ENCODE measurements around the gene CDKN2D. TPM values are rescaled to one million over a fixed set of nuclear protein-coding genes. Genes with fewer than 3 reads are reported as not detected.
"Not testable (repeated sequence)": the region's sequence is repeated elsewhere in the genome, so short reads cannot be mapped to it uniquely, and the experiment has no call there.

Gene CDKN2D
- total RNA-seq, 1 donor from 2014 or later, result 17.1 TPM

DNA sequence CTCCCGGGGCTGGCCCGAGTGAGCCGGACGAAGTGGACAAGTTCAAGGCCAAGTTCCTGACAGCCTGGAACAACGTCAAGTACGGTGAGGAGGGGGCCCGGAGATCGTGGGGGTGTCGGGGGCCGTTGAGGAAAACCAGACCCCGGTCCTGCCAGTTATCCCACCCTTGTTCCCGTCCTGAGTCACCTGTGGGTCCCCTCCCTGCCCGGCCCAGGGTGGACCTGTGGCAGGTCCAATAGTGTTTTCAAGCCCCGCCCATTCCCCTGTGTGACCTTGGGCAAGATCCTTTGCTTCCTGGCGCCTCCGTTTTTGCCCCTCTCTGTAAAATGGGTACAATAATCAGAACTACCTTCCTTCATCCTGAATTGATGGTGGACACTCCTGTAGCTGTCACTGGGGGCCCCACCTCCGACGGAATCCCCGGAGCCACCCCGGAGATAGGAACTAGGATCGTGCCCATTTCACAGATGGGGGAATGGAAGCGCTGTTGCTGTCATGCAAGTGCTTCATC, 24.5 kb downstream of the CDKN2D start:
- no peak for DNase-seq (ENCODE audit: low read depth)
- TF ChIP-seq, protein P1, sequence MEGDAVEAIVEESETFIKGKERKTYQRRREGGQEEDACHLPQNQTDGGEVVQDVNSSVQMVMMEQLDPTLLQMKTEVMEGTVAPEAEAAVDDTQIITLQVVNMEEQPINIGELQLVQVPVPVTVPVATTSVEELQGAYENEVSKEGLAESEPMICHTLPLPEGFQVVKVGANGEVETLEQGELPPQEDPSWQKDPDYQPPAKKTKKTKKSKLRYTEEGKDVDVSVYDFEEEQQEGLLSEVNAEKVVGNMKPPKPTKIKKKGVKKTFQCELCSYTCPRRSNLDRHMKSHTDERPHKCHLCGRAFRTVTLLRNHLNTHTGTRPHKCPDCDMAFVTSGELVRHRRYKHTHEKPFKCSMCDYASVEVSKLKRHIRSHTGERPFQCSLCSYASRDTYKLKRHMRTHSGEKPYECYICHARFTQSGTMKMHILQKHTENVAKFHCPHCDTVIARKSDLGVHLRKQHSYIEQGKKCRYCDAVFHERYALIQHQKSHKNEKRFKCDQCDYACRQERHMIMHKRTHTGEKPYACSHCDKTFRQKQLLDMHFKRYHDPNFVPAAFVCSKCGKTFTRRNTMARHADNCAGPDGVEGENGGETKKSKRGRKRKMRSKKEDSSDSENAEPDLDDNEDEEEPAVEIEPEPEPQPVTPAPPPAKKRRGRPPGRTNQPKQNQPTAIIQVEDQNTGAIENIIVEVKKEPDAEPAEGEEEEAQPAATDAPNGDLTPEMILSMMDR (conservative IDR thresholded peaks at IDR 0.05; ENCODE audit: low read depth, low read length), result no peak
- H3K4me3 ChIP-seq (ENCODE audit: low read depth, low read length), result peak overlapping the region; percentile 73

DNA sequence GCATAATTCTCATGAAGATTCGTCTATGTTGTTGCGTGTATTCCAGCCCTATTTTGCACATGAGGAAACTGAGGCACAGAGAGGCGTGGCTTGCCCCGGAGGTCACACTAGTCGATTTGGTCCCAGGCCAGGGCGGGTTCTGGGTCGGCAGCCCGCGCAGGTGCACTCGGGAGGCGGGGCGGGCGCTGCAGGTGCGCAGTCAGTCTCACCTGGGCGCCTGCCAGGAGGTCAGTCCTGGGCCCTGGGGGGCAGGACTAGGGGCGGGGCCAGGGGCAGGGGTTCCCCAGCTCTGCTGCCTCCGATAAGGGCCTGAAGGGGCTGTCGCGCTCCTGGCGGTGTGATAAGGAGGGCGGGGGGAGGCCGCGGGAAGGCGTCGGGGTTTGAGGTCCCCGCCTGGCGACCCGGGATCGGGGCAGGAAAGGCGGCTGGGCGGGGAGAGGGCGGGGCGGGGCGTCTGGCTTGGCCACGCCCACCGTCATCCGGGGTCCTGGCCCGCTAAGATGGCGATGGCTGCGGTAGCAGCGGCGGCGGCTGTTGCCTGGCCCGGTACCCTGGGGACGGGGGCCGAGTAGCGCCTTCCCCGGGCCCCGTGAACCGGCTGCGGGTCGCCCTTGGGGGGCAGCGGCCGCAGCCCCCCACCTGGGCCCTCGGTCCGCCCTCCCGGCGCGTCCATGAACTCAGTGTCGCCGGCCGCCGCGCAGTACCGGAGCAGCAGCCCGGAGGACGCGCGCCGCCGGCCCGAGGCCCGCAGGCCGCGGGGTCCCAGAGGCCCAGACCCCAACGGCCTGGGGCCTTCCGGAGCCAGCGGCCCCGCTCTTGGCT, 25.1 kb downstream of the CDKN2D start, which contains the start of gene ATG4D:
ATG4D (plus strand) TSS at position 485 of the 822 bp plus-strand sequence; CDS start at position 672, 187 bp downstream.
- H3K4me3 ChIP-seq (ENCODE audit: low read depth, low read length), result peak within 1 kb of the TSS; percentile 73
- TF ChIP-seq, protein P1 (conservative IDR thresholded peaks at IDR 0.05; ENCODE audit: low read depth, low read length), result no peak
- no peak for DNase-seq (ENCODE audit: low read depth)

DNA sequence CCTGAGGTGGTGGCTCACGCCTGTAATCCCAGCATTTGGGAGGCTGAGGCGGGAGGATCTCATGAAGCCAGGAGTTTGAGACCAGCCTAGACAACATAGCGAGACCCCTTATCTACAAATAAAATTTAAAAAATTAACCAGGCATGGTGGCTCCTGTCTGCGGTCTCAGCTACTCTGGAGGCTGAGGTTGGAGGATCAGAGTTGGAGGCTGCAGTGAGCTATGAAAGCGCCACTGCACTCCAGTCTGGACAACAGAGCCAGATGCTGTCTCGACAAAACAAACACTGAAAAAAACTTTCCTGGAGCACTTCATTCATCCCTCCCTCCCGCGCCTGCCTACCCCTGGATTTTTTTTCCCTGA, 25.7 kb downstream of the CDKN2D start:
- TF ChIP-seq, protein P1 (conservative IDR thresholded peaks at IDR 0.05; ENCODE audit: low read depth, low read length), result no peak
- H3K4me3 ChIP-seq (ENCODE audit: low read depth, low read length), result peak overlapping the region; percentile 73
- no peak for DNase-seq (ENCODE audit: low read depth)

DNA sequence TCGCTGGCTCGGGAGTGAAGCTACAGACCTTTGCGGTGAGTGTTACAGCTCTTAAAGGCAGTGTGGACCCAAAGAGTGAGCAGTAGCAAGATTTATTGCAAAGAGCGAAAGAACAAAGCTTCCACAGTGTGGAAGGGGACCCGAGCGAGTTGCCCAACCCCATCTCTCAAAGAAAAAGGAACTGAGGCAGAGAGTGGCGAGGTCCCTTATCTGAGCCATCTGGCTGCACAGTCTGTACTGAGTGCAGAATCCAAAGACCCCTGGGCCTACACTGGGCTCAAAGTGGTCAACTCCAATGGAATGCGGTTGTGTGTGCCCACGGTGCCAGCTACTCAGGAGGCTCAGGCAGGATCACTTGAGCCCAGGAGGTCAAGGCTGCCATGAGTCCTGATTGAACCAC, 29.8 kb downstream of the CDKN2D start:
- DNase-seq (ENCODE audit: low read depth); H3K4me3 ChIP-seq (ENCODE audit: low read depth, low read length): not testable (repeated sequence)

DNA sequence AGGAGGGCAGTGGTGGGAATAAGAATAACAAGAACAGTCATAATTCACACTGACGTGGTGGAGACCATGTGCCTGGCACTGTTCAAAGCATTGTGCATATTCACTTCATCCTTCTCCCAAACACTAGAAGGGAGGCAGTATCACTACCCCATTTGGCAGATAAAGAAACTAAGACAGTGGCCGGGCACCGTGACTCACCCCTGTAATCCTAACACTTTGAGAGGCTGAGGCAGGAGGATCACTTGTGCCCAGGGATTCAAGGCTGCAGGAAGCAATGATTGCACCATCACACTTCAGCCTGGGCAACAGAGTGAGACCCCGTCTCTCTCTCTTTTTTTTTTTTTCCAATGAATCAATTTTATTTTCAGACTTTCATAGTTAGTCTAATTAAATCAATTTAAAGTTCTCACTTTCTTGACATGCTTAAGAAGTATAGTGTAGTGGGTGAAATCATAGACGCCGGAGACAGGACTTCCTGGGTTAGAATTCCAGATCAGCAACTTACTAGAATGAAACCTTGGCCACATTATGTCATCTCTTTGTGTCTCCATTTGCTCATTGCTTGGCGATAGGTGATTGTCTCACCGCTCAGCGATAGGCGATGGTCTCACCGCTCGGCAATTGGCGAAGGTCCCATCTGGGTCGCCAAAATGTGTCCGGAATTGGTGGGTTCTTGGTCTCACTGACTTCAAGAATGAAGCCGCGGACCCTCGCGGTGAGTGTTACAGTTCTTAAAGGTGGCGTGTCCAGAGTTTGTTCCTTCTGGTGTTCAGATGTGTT, 30.4 kb downstream of the CDKN2D start:
- no peak for DNase-seq (ENCODE audit: low read depth)
- TF ChIP-seq, protein P1 (conservative IDR thresholded peaks at IDR 0.05; ENCODE audit: low read depth, low read length), result no peak
- H3K4me3 ChIP-seq (ENCODE audit: low read depth, low read length), result no peak overlapping the region

DNA sequence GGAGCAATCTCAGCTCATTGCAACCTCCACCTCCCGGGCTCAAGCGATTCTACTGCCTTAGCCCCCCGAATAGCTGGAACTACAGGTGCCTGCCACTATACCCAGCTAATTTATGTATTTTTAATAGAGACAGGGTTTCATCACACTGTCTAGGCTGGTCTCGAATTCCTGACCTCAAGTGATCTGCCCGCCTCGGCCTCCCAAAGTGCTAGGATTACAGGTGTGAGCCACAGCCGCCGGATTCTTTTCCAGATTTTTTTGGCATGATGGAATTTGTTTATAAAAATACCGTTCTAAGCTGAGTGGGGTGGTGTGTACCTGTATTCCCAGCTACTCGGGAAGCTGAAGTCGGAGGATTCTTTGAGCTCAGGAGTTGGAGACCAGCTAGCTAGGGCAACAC, 31.1 kb downstream of the CDKN2D start:
- H3K4me3 ChIP-seq (ENCODE audit: low read depth, low read length), result no peak overlapping the region
- no peak for DNase-seq (ENCODE audit: low read depth)
- TF ChIP-seq, protein P1 (conservative IDR thresholded peaks at IDR 0.05; ENCODE audit: low read depth, low read length), result no peak

DNA sequence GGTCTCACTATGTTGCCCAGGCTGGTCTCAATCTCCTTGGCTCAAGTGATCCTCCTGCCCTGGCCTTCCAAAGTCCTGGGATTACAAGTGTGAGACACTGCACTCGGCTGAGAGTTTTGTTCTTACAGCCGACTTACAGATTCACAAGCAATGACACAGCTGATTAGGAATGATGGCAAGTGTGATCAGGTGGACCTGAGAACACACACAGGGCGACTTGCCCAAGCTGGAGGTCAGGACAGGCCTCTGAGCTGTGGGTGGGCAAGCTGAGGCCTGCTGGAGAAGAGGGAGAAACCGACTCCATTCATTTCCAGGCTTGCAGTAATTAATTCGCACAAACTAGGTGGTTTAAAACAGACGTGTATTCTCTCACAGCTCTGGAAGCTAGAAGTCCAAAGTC, 33.2 kb downstream of the CDKN2D start:
- no peak for DNase-seq (ENCODE audit: low read depth)
- no peak overlapping the region for H3K4me3 ChIP-seq (ENCODE audit: low read depth, low read length)
- TF ChIP-seq, protein P1 (conservative IDR thresholded peaks at IDR 0.05; ENCODE audit: low read depth, low read length), result no peak

Data from epithelial cell of proximal tubule (primary cell).